HG03097 (cell line): ENCODE results near the gene DENND1A.

Experiments
- ATAC-seq: cut with Tn5 transposase; IDR thresholded peaks from one replicate; pipeline ENCODE4 v1.9.1; 2021; ENCODE audit not compliant: unreplicated experiment, low FRiP score

The DENND1A gene

GRCh38 chr9:123481209-123481865 is 448.6 kb downstream of the DENND1A start:
- ATAC-seq = no peak

DNA sequence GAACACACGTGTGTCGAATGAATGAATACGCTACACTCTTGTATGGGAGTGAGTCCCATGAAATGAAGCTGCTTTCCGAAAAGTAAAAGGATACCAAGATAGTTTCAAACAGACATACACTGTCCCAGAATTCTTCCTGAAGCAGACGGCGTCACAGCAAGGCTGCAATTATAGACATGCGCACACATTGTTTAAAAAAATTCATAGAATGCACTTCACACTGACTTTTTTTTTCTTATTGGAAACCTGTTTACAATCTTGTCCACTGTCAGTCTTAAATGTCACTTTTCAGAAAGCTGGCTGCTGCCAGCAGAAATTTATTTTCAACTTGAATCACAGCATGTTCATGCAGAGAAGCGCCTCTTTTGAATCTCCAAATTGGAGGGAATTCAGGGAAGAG is 449.1 kb downstream of the DENND1A start:
- no peak for ATAC-seq

DNA sequence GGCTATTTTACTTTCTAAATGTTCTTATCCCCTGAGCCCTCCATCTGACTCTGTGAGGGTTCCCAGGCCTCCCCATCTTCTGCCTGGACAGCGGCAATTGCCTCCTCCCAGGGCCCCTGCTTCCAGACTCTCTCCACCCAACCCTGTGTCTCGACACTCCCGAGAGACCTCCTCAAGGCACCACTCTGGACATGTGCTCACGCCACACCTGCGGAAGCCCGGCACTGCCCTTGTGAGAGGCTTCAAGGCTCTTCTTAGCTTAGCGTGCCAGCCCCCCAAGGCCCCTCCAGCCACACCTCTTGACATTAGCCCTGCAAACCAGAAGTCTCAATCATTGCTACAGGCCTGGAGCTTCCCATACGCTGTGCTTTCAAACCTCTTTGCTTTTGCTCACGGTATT is 449.8 kb downstream of the DENND1A start:
- ATAC-seq = no peak

DNA sequence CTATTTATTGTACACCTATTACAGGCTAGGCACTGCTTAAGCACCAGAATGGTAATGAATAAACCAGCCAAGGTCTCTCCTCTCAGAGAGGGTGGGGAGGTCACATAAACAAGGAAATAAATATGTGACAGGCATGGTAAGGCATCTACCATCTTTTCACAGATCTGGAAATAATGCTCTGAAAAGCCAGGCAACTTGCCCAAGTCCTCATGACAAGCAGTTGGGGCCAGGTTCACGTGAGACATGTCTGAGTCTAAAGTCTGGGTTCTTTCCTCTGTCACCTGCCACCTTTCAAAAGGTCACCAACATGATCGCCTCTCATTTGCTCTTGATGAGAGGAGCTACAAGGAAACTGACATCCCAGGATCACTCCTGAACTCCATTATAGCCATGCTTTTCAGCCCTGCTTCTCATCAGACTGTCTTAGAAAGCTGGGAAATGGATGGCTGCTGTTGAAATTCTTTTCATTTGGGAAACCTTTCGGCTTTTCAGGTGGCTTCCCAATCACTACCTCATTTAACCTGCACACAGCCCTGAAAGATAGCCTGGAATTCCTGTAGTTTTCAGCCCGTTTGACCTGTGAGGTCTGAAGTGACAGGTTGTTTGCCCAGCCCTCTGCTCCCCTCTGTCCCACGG is 450.8 kb downstream of the DENND1A start:
- ATAC-seq = no peak

- no peak for ATAC-seq
Measured at GRCh38 chr9:123478160-123478559, 451.8 kb downstream of the DENND1A start.

DNA sequence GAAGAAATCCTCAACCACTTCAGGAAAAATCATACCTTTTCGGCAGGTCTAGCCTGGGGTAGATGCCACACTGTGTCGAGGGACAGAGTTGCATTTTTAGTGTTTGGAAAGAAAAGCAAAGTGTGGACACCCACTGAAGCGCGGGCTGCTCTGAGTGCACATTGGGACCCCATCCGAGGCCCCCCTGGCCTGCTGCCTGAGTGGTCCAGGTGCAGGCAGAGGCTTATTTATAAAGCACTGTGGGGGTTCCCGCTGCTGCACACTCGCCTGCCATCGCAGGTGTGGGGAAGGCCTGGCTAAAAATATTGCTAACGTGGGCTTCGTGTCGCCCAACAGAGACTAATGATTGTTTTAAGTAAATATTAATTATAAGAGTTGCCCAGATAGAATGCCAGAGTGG is 454.5 kb downstream of the DENND1A start:
- ATAC-seq = no peak

DNA sequence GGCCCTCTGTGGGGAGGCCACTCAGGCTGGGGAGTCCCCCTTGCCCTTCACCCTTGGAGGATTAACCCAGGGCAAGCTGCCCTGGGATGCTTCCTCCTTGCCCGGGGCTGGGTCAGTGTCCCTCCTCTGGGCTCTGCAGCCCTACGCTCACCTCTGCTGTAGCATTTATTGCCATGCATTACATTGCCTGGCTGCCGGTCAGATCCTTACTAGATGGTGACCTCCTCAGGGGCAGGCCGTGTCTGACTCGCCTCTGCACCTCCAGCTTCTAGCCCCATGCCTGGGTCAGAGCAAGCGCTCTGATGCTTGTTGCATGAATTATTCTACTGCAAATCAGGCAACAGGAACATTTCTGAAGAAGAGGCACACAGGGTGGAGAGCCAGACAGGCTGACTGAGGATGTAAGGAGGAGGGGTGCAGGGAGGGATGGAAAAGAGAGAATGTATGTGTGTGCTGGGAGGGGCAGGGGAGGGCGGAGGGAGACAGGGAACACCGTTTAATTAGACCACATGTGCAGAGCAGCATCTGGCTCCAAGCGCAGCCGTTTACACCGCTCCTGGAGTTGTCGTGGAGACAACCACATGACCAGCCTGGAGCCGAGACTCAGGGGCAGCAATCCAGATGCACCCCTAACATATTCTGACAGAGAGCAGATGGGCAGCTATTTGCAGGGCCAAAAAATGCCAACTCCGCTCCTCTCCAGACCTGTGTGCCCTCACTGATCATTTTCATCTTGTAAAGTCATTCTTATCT is 456.9 kb downstream of the DENND1A start:
- no peak for ATAC-seq

DNA sequence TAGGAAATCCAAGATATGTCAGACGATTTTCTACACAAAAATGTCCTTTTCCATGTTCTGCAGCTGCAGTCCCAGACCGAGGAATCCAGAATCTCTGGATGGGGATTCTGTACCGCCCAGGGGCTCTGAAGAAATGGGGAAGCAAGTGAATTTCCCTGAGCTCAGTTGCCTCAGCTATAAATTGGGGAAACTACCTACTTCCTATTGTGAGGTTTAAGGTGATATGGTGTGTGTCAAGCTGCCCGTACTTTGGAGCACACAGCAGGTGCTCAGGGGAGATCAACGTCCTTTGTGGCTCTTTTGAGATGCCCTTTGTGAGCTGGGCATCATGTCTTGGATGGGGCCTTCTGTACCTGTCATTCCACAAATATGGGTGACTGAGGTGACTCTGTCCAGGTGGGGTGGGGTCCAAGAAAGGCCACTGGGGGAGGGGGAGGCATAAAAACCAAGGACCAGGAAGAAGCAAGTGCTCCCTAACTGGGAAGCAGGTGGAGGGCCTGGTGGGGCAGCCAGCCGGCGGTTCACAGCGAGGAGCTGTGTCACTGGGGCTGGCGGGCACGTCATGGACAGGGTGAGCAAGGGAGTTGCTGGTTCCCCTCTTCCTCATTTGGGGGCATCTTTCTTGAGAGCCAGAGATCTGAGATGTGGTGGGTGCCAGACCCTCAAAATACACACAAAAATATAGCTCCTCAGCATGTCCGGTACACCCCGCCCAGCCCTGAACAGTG is 457.9 kb downstream of the DENND1A start:
- ATAC-seq = no peak

DNA sequence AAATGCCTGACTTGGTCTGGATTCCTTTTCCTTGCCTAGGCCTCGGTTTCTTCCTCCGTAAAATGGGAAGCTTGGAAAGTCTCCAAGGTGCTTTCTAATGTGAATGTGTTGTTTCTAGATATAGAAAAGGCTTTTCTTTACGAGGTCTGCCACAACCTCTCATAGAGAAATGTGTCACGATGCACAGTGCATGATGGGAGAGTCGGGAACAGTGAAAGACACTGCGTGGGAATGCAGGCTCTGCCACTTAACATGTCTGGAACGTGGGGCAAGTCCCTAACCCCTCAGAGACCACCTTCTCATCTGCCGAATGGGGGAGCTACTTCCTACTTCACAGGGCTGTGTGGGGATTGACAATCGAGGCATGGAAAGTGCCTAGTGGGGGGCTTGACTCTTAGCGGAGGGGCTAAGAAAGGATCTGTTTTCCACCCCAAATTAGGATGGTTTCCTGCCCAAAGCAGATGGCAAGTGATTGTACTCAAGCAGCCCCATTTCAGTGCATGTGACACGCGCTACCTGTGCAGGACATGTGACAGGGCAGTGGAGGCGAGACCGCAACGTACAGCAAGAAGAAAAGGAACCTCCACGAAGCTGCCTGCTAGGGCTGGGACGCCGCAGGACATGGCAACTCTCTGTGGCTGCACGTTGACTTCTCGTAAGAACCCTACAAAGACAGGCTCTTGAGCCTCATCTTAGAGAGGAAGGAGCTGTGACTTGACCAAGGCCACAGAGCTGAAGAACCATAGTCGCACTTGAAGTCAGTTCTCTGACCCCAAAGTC is 458.7 kb downstream of the DENND1A start:
- ATAC-seq = no peak

DNA sequence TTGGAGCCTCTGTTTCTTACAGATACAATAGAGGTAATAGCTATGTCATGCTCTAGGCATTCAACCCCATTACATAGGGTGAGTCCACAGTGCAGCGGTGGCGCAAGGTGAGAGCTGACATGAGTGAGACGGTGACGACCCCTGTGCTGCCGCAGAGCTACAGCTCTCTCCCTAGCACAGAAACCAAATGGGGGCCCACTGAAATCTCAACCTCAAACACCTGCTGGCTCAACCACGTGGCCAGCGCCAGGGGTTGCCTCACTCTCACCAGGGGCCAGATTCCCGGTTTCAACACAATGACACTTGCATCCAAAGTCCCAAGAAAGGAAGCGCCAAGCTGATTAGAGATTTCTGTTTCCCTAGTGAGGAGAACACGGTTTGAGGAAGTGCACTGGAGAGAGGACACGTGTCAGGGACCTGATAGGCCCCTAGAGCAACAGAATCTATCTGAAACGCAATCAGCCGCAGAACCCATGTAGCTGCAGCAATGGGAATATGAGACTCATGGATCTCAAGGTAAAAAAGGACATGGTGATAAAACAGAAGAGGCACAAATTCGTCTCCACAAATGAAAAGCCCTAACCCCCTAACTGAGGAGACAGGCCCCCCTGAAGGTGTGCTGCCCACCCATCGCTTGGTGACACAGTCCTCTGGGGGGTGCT is 459.7 kb downstream of the DENND1A start:
- no peak for ATAC-seq

DNA sequence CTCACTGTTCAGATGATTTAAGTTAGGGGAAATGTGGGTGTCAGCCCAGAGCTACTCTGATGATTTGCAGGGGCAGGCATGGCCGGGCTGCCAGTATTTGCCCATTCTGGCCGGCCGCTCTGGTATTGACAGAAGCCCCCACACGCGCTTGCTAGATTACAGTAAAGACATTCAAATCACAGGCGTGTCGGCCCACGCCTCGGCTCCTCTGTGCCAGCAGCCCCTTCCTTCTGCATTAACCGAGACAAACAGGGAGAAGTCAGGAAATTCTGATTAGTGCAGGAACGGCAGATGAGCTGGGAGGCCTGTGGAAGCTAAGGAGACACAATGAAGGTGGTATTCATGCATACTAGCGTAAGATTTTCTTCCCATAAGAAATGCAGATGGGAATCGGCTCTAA is 460.6 kb downstream of the DENND1A start:
- ATAC-seq = no peak

- ATAC-seq = no peak
Measured at GRCh38 chr9:123468541-123468940, 461.4 kb downstream of the DENND1A start.

GRCh38 chr9:123465304-123465703 is 464.6 kb downstream of the DENND1A start:
- ATAC-seq = no peak

GRCh38 chr9:123460091-123460490 is 469.8 kb downstream of the DENND1A start:
- no peak for ATAC-seq

DNA sequence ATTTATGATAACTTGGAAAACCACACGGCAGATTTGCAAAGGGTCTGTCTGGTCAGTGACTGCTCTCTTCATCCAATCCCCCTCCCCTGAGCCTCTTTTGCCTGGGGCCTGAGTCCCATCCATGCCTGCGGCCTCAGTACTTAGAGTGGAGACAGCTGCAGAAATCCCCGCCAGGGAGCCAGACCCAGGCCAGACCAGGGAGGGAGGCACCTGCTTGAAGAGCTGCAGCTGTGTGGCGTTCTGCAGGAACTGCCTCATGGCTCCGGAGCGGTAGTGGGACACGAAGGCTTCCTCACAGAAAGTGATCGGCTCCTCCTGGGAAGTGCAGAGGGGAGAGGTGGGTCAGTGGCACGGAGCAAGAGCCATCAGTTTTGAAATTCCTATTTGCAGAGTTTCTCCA is 472.3 kb downstream of the DENND1A start:
- ATAC-seq = no peak

GRCh38 chr9:123456011-123456410 is 473.9 kb downstream of the DENND1A start:
- no peak for ATAC-seq

- ATAC-seq = no peak
Measured at GRCh38 chr9:123455187-123455586, 474.7 kb downstream of the DENND1A start.

DNA sequence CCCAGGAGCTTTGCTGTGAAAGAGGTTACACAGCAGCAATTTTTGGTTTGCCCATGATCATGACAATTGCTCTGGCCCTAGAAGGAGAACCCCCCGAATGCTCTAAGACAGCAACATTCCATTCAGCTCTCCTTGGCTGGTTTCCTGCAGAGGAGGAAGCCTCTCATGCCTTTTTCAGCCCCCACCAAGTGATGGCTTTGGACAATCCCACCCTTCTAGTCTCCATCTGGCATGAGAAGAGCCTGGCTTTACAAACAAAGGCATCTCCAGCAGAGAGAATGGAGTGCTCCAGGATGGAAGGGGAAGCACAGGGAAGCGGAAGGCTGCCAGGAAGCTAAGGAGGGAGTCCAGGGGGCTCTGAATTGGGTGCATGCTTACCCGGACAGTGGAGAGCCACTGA is 475.6 kb downstream of the DENND1A start:
- no peak for ATAC-seq

DNA sequence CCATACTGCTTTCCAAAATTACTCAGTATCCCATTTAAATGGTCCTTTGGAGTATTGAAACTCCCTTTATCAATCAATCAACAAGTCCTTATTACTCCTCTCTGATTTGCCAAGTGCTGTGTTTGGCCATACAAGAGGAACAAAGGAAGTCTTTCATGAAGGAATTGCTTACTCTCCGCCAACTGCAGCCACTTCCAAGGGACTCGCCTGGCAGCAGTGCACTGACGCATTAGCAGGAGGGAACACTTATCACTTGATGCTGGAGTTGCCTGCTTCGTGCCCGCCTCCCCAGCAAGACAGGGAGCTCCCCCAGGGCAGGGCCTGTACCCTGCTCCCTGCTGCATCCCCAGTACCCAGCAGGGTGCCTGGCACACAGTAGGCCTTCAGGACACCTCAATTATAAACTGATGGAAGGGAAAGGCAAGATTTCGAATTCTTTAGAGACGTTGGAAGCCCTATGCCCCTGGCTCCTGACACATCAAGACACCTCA is 476.1 kb downstream of the DENND1A start:
- ATAC-seq = no peak
